ENCODE data around the gene ENTREP3. TPM values are rescaled to one million over a fixed set of nuclear protein-coding genes. Genes with fewer than 3 reads are reported as not detected.
"Not testable (repeated sequence)": the region's sequence is repeated elsewhere in the genome, so short reads cannot be mapped to it uniquely, and the experiment has no call there.

ENTREP3 gene
- total RNA-seq, 1 donor from 2014 or later: 55.7 TPM

- Mint-ChIP-seq H3K4me3 (peak overlapping the region; percentile 30), H3K4me1 (ENCODE audit: unreplicated experiment) (peaks cover 14% of the 10 kb centered on the region), H3K9me3 (no peaks in the 10 kb centered on the region), H3K36me3 (peaks cover 4% of the 10 kb centered on the region), H3K27ac (peak overlapping the region; percentile 96), H3K27me3 (no peaks in the 10 kb centered on the region)
- TF ChIP-seq, protein P1, sequence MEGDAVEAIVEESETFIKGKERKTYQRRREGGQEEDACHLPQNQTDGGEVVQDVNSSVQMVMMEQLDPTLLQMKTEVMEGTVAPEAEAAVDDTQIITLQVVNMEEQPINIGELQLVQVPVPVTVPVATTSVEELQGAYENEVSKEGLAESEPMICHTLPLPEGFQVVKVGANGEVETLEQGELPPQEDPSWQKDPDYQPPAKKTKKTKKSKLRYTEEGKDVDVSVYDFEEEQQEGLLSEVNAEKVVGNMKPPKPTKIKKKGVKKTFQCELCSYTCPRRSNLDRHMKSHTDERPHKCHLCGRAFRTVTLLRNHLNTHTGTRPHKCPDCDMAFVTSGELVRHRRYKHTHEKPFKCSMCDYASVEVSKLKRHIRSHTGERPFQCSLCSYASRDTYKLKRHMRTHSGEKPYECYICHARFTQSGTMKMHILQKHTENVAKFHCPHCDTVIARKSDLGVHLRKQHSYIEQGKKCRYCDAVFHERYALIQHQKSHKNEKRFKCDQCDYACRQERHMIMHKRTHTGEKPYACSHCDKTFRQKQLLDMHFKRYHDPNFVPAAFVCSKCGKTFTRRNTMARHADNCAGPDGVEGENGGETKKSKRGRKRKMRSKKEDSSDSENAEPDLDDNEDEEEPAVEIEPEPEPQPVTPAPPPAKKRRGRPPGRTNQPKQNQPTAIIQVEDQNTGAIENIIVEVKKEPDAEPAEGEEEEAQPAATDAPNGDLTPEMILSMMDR (conservative IDR thresholded peaks at IDR 0.05): no peak
- no peak for DNase-seq (ENCODE audit: extremely low spot score, unreplicated experiment)
Observed at GRCh38 chr1:155219592-155220031, 35.7 kb downstream of the ENTREP3 start.

- peak overlapping the region; percentile 30 for H3K4me3 Mint-ChIP-seq
- H3K27me3 Mint-ChIP-seq: no peaks in the 10 kb centered on the region
- TF ChIP-seq, protein P1 (conservative IDR thresholded peaks at IDR 0.05): no peak
- H3K27ac Mint-ChIP-seq: peak overlapping the region; percentile 96
- no peak for DNase-seq (ENCODE audit: extremely low spot score, unreplicated experiment)
- H3K36me3 Mint-ChIP-seq: peaks cover 4% of the 10 kb centered on the region
- peaks cover 10% of the 10 kb centered on the region for H3K4me1 Mint-ChIP-seq (ENCODE audit: unreplicated experiment)
- H3K9me3 Mint-ChIP-seq: no peaks in the 10 kb centered on the region
Observed at GRCh38 chr1:155218854-155219591, 36.3 kb downstream of the ENTREP3 start.

GRCh38 chr1:155214702-155215101 is 40.6 kb downstream of the ENTREP3 start:
- not testable (repeated sequence) for H3K9me3 Mint-ChIP-seq

DNA sequence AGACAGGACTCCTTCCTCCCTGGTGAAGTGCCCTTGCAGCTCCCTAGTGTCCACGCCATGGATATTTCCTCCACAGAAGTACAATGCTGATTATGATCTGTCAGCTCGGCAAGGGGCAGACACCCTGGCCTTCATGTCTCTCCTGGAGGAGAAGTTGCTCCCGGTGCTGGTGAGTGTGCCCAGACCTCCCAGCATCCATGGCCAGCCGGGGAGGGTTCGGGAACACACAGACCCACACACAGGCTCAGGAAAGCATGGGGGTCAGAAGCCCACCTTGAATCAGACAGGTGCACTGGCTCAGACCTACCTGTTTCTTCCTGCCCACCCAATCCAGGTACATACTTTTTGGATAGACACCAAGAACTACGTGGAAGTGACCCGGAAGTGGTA is 43.2 kb downstream of the ENTREP3 start:
- not testable (repeated sequence) for H3K27me3 Mint-ChIP-seq; H3K9me3 Mint-ChIP-seq; DNase-seq (ENCODE audit: extremely low spot score, unreplicated experiment); H3K27ac Mint-ChIP-seq; H3K4me3 Mint-ChIP-seq; H3K36me3 Mint-ChIP-seq
- H3K4me1 Mint-ChIP-seq (ENCODE audit: unreplicated experiment): peaks cover 12% of the 10 kb centered on the region

More at GRCh38 chr1:155214702-155215101, 40.6 kb downstream of the ENTREP3 start:
- not testable (repeated sequence) for H3K27me3 Mint-ChIP-seq; H3K4me3 Mint-ChIP-seq; DNase-seq (ENCODE audit: extremely low spot score, unreplicated experiment); H3K36me3 Mint-ChIP-seq; H3K4me1 Mint-ChIP-seq (ENCODE audit: unreplicated experiment); H3K27ac Mint-ChIP-seq

- H3K4me3 Mint-ChIP-seq; DNase-seq (ENCODE audit: extremely low spot score, unreplicated experiment); H3K9me3 Mint-ChIP-seq; H3K36me3 Mint-ChIP-seq; H3K27me3 Mint-ChIP-seq; H3K27ac Mint-ChIP-seq: not testable (repeated sequence)
- peaks cover 17% of the 10 kb centered on the region for H3K4me1 Mint-ChIP-seq (ENCODE audit: unreplicated experiment)
Observed at GRCh38 chr1:155211381-155212050, 43.8 kb downstream of the ENTREP3 start.

GRCh38 chr1:155210314-155211104 is 44.8 kb downstream of the ENTREP3 start:
- no peaks in the 10 kb centered on the region for H3K27me3 Mint-ChIP-seq
- H3K4me1 Mint-ChIP-seq (ENCODE audit: unreplicated experiment): peaks cover 17% of the 10 kb centered on the region
- DNase-seq (ENCODE audit: extremely low spot score, unreplicated experiment): no peak
- H3K9me3 Mint-ChIP-seq: no peaks in the 10 kb centered on the region
- peak overlapping the region; percentile 37 for H3K4me3 Mint-ChIP-seq
- peaks cover 4% of the 10 kb centered on the region for H3K36me3 Mint-ChIP-seq
- no peak overlapping the region for H3K27ac Mint-ChIP-seq
- TF ChIP-seq, protein P1 (conservative IDR thresholded peaks at IDR 0.05): no peak

All from type B pancreatic cell (in vitro differentiated cells).